ENCODE results near the gene SOCS6. TPM values are rescaled to one million over a fixed set of nuclear protein-coding genes. Genes with fewer than 3 reads are reported as not detected.

Gene SOCS6
- total RNA-seq, 3 donors from 2014 or later = 17.9 to 32.9 (median 20.6) TPM

DNA sequence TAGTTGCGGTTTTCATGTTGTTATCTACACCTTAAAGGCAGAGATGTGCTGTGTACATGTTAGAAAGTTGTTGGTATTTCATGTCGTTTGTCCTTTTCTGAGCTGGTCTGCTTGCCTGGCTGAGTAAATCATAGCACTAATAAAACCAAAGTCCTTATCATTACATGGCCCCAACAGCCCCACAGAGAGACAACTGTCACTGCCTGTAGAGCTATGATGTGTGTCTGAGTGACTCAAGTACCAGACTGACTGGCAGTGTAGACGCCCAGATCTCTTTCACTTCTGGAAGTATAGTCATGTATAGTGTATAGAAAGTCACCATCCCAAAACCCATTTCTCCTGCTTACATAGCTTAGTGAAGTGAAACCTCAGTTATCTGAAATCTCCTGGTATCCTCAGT lies 4.3 kb downstream of the SOCS6 start:
- H3K9me3 ChIP-seq = no peaks in the 10 kb centered on the region
- no peaks in the 10 kb centered on the region for H3K27me3 ChIP-seq
- TF ChIP-seq POLR2A (IDR thresholded peaks at IDR 0.05) (no peak), POLR2AphosphoS5 (IDR thresholded peaks at IDR 0.05) (no peak)
- TF ChIP-seq, protein P1, sequence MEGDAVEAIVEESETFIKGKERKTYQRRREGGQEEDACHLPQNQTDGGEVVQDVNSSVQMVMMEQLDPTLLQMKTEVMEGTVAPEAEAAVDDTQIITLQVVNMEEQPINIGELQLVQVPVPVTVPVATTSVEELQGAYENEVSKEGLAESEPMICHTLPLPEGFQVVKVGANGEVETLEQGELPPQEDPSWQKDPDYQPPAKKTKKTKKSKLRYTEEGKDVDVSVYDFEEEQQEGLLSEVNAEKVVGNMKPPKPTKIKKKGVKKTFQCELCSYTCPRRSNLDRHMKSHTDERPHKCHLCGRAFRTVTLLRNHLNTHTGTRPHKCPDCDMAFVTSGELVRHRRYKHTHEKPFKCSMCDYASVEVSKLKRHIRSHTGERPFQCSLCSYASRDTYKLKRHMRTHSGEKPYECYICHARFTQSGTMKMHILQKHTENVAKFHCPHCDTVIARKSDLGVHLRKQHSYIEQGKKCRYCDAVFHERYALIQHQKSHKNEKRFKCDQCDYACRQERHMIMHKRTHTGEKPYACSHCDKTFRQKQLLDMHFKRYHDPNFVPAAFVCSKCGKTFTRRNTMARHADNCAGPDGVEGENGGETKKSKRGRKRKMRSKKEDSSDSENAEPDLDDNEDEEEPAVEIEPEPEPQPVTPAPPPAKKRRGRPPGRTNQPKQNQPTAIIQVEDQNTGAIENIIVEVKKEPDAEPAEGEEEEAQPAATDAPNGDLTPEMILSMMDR (IDR thresholded peaks at IDR 0.05) = no peak
- peaks cover 7% of the 10 kb centered on the region in 2 donors for H3K4me1 ChIP-seq
- no peaks in the 10 kb centered on the region for H3K36me3 ChIP-seq
- no peak overlapping the region for H3K27ac ChIP-seq
- no peak overlapping the region for H3K4me3 ChIP-seq
- intact Hi-C loops (cut with DNase I; ENCODE audit: low total_unique reads) = no loop called here
- no peak for DNase-seq (ENCODE audit: low spot score in 2 of 2)

DNA sequence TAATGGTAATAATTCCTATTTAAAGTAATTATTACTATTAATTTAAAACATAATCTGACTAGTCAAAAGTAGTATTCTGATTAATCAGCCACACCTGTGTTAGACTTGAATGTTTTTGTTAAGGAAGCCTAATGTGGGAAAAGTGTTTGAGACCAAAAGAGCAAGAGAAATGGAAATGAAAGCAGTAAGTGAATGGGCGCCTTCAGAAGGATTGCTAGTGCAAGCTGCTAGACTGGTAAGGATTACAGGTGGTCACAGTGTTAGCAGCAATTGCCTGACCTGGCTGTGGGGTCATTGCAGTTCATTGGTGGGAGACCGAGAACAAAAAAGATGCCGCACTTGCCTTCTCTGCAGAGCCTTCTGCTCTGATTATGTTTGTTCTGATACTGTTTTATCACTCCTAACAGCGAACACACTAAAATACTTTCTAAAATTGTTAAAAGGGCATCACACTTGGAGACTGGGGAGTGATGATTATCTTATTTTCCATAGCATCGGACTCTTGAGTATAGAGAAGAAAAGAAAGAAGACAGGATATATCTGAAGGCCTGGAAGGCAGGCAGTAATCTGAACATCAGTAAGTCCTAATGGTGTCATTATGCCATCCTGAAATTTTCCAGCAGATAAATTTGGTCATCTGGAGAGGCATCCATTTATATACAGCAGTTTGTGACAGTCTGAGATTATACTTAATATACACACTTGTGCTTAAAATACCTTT lies 5.8 kb downstream of the SOCS6 start:
- DNase-seq (ENCODE audit: low spot score in 2 of 2) = no peak
- H3K36me3 ChIP-seq = no peaks in the 10 kb centered on the region
- H3K9me3 ChIP-seq = no peaks in the 10 kb centered on the region
- peaks cover 7% of the 10 kb centered on the region in 2 donors for H3K4me1 ChIP-seq
- TF ChIP-seq, protein P1 (IDR thresholded peaks at IDR 0.05) = no peak
- TF ChIP-seq POLR2A (IDR thresholded peaks at IDR 0.05) = no peak
- no peak for TF ChIP-seq POLR2AphosphoS5 (IDR thresholded peaks at IDR 0.05)
- intact Hi-C loops (cut with DNase I; ENCODE audit: low total_unique reads) = no loop called here
- H3K27ac ChIP-seq = no peak overlapping the region
- no peaks in the 10 kb centered on the region for H3K27me3 ChIP-seq
- H3K4me3 ChIP-seq = no peak overlapping the region

- Histone ChIP-seq H3K27ac (no peak overlapping the region), H3K4me3 (no peak overlapping the region), H3K9me3 (no peaks in the 10 kb centered on the region), H3K36me3 (no peaks in the 10 kb centered on the region), H3K27me3 (no peaks in the 10 kb centered on the region), H3K4me1 (peaks cover 7% of the 10 kb centered on the region in 2 donors)
- intact Hi-C loops (cut with DNase I; ENCODE audit: low total_unique reads) = no loop called here
- TF ChIP-seq POLR2A (IDR thresholded peaks at IDR 0.05) (no peak), POLR2AphosphoS5 (IDR thresholded peaks at IDR 0.05) (no peak)
- TF ChIP-seq, protein P1 (IDR thresholded peaks at IDR 0.05) = no peak
- no peak for DNase-seq (ENCODE audit: low spot score in 2 of 2)
These were observed 6.6 kb downstream of the SOCS6 start for GRCh38 chr18:70295192-70296188.

DNA sequence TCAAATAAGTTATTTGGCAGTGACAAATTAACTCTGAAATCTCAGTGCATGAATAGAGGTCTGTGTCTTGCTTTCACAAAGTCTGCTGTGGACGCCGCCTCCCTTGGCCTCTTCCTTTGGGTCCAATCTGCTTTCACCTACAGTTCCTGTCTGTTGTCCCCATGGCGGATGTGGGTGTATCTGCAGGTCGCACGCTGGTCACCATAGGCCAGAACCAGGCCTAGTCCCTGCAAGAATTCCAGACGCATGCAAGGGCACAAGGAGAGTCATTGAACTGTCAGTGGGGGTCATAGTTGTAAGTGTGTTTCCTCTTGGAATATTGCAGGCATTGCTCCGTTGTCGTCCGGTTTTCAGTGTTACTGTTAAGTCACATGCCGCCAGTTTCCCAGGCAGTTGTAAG lies 7.4 kb downstream of the SOCS6 start:
- Histone ChIP-seq H3K4me3 (no peak overlapping the region), H3K27ac (no peak overlapping the region), H3K36me3 (no peaks in the 10 kb centered on the region), H3K9me3 (no peaks in the 10 kb centered on the region), H3K4me1 (peaks cover 0 to 6% of the 10 kb centered on the region in 2 donors), H3K27me3 (no peaks in the 10 kb centered on the region)
- no peak for TF ChIP-seq POLR2A (IDR thresholded peaks at IDR 0.05)
- TF ChIP-seq, protein P1 (IDR thresholded peaks at IDR 0.05) = no peak
- TF ChIP-seq POLR2AphosphoS5 (IDR thresholded peaks at IDR 0.05) = no peak
- intact Hi-C loops (cut with DNase I; ENCODE audit: low total_unique reads) = no loop called here
- DNase-seq (ENCODE audit: low spot score in 2 of 2) = no peak

- intact Hi-C loops (cut with DNase I; ENCODE audit: low total_unique reads) = no loop called here
- peaks cover 0 to under 1% of the 10 kb centered on the region in 2 donors for H3K4me1 ChIP-seq
These were observed 7.9 kb downstream of the SOCS6 start for GRCh38 chr18:70296781-70297180.

More at GRCh38 chr18:70296781-70297180, 7.9 kb downstream of the SOCS6 start:
- Histone ChIP-seq H3K27me3 (no peaks in the 10 kb centered on the region), H3K36me3 (no peaks in the 10 kb centered on the region), H3K9me3 (no peaks in the 10 kb centered on the region), H3K27ac (no peak overlapping the region), H3K4me3 (no peak overlapping the region)
- no peak for DNase-seq (ENCODE audit: low spot score in 2 of 2)
- TF ChIP-seq POLR2AphosphoS5 (IDR thresholded peaks at IDR 0.05) = no peak
- TF ChIP-seq POLR2A (IDR thresholded peaks at IDR 0.05) = no peak
- TF ChIP-seq, protein P1 (IDR thresholded peaks at IDR 0.05) = no peak

All from breast epithelium (tissue), 4 donors.